Measurements from ENCODE around the gene MRPL19.

The MRPL19 gene

GRCh38 chr2:75622929-75623328, 23.7 kb upstream of the MRPL19 start:
- TF ChIP-seq SPI1 (IDR thresholded peaks at IDR 0.05; ENCODE audit: borderline replicate concordance, low read depth) = no peak
- TF ChIP-seq, protein P1, sequence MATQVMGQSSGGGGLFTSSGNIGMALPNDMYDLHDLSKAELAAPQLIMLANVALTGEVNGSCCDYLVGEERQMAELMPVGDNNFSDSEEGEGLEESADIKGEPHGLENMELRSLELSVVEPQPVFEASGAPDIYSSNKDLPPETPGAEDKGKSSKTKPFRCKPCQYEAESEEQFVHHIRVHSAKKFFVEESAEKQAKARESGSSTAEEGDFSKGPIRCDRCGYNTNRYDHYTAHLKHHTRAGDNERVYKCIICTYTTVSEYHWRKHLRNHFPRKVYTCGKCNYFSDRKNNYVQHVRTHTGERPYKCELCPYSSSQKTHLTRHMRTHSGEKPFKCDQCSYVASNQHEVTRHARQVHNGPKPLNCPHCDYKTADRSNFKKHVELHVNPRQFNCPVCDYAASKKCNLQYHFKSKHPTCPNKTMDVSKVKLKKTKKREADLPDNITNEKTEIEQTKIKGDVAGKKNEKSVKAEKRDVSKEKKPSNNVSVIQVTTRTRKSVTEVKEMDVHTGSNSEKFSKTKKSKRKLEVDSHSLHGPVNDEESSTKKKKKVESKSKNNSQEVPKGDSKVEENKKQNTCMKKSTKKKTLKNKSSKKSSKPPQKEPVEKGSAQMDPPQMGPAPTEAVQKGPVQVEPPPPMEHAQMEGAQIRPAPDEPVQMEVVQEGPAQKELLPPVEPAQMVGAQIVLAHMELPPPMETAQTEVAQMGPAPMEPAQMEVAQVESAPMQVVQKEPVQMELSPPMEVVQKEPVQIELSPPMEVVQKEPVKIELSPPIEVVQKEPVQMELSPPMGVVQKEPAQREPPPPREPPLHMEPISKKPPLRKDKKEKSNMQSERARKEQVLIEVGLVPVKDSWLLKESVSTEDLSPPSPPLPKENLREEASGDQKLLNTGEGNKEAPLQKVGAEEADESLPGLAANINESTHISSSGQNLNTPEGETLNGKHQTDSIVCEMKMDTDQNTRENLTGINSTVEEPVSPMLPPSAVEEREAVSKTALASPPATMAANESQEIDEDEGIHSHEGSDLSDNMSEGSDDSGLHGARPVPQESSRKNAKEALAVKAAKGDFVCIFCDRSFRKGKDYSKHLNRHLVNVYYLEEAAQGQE (IDR thresholded peaks at IDR 0.05; ENCODE audit: insufficient replicate concordance, low read depth) = peak; percentile 33
- no peaks in the 10 kb centered on the region for H3K27me3 ChIP-seq (ENCODE audit: insufficient read depth, poor library complexity, severe bottlenecking)
- no peak for DNase-seq (ENCODE audit: low read depth in 1 of 2, low spot score in 1 of 2)

GRCh38 chr2:75627902-75628504, 18.6 kb upstream of the MRPL19 start:
- peak; percentile 14 to 58 for DNase-seq (ENCODE audit: low read depth in 1 of 2, low spot score in 1 of 2)
- Histone ChIP-seq H3K4me3 (replicated peaks; ENCODE audit: insufficient read depth, low read length) (no peak overlapping the region), H3K27ac (replicated peaks) (no peak overlapping the region), H3K27me3 (ENCODE audit: insufficient read depth, poor library complexity, severe bottlenecking) (no peaks in the 10 kb centered on the region)
- TF ChIP-seq, protein P1 (IDR thresholded peaks at IDR 0.05; ENCODE audit: insufficient replicate concordance, low read depth) = no peak
- TF ChIP-seq POLR2AphosphoS5 (IDR thresholded peaks at IDR 0.05; ENCODE audit: low read depth) (no peak), GABPA (IDR thresholded peaks at IDR 0.05; ENCODE audit: low read depth) (no peak), SPI1 (IDR thresholded peaks at IDR 0.05; ENCODE audit: borderline replicate concordance, low read depth) (no peak)
- TF ChIP-seq, protein P2, sequence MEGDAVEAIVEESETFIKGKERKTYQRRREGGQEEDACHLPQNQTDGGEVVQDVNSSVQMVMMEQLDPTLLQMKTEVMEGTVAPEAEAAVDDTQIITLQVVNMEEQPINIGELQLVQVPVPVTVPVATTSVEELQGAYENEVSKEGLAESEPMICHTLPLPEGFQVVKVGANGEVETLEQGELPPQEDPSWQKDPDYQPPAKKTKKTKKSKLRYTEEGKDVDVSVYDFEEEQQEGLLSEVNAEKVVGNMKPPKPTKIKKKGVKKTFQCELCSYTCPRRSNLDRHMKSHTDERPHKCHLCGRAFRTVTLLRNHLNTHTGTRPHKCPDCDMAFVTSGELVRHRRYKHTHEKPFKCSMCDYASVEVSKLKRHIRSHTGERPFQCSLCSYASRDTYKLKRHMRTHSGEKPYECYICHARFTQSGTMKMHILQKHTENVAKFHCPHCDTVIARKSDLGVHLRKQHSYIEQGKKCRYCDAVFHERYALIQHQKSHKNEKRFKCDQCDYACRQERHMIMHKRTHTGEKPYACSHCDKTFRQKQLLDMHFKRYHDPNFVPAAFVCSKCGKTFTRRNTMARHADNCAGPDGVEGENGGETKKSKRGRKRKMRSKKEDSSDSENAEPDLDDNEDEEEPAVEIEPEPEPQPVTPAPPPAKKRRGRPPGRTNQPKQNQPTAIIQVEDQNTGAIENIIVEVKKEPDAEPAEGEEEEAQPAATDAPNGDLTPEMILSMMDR (IDR thresholded peaks at IDR 0.05; ENCODE audit: insufficient read depth, low read length) = peak; percentile 94

More at GRCh38 chr2:75622929-75623328, 23.7 kb upstream of the MRPL19 start:
- Histone ChIP-seq H3K4me3 (replicated peaks; ENCODE audit: insufficient read depth, low read length) (no peak overlapping the region), H3K27ac (replicated peaks) (no peak overlapping the region)

GRCh38 chr2:75632091-75632701, 14.4 kb upstream of the MRPL19 start:
- Histone ChIP-seq H3K4me3 (replicated peaks; ENCODE audit: insufficient read depth, low read length) (no peak overlapping the region), H3K27me3 (ENCODE audit: insufficient read depth, poor library complexity, severe bottlenecking) (no peaks in the 10 kb centered on the region), H3K27ac (replicated peaks) (no peak overlapping the region)
- DNase-seq (ENCODE audit: low read depth in 1 of 2, low spot score in 1 of 2) = no peak
- TF ChIP-seq GABPA (IDR thresholded peaks at IDR 0.05; ENCODE audit: low read depth) (no peak), POLR2AphosphoS5 (IDR thresholded peaks at IDR 0.05; ENCODE audit: low read depth) (no peak)
- TF ChIP-seq, protein P1 (IDR thresholded peaks at IDR 0.05; ENCODE audit: insufficient replicate concordance, low read depth) = no peak

- H3K27ac ChIP-seq (replicated peaks) = no peak overlapping the region
- no peak for DNase-seq (ENCODE audit: low read depth in 1 of 2, low spot score in 1 of 2)
- H3K4me3 ChIP-seq (replicated peaks; ENCODE audit: insufficient read depth, low read length) = no peak overlapping the region
- H3K27me3 ChIP-seq (ENCODE audit: insufficient read depth, poor library complexity, severe bottlenecking) = no peaks in the 10 kb centered on the region
- TF ChIP-seq SPI1 (IDR thresholded peaks at IDR 0.05; ENCODE audit: borderline replicate concordance, low read depth) (no peak), POLR2AphosphoS5 (IDR thresholded peaks at IDR 0.05; ENCODE audit: low read depth) (no peak), GABPA (IDR thresholded peaks at IDR 0.05; ENCODE audit: low read depth) (no peak)
- TF ChIP-seq, protein P2 (IDR thresholded peaks at IDR 0.05; ENCODE audit: insufficient read depth, low read length) = no peak
- TF ChIP-seq, protein P1 (IDR thresholded peaks at IDR 0.05; ENCODE audit: insufficient replicate concordance, low read depth) = no peak
These were observed 13.8 kb upstream of the MRPL19 start for GRCh38 chr2:75632813-75633212.
